Activated CD8-positive, alpha-beta memory T cell treated with anti-CD3 and anti-CD28 coated beads for 1 hour (primary cell): ENCODE results near the gene AHRR.
"Not testable (repeated sequence)": the region's sequence is repeated elsewhere in the genome, so short reads cannot be mapped to it uniquely, and the experiment has no call there.

Source experiments
- DNase-seq, 2 donors: peaks; one replicate each; pipeline ENCODE4 v3.0.0-alpha.2; 2020; ENCODE audit warnings: low read depth in 1 of 2; ENCODE audit errors: extremely low read depth in 1 of 2

Gene AHRR

GRCh38 chr5:375921-376798, 54.6 kb downstream of the AHRR start:
- no peak for DNase-seq

- no peak for DNase-seq
Measured at GRCh38 chr5:376799-377325, 55.3 kb downstream of the AHRR start.

- no peak for DNase-seq
Measured at GRCh38 chr5:377326-377981, 55.9 kb downstream of the AHRR start.

GRCh38 chr5:378301-378891, 56.9 kb downstream of the AHRR start:
- no peak for DNase-seq

- no peak for DNase-seq
Measured at GRCh38 chr5:378976-379742, 57.6 kb downstream of the AHRR start.

GRCh38 chr5:380701-381309, 59.3 kb downstream of the AHRR start:
- no peak for DNase-seq

GRCh38 chr5:383066-383465, 61.6 kb downstream of the AHRR start:
- no peak for DNase-seq

- no peak for DNase-seq
Measured at GRCh38 chr5:383621-384020, 62.1 kb downstream of the AHRR start.

GRCh38 chr5:384576-384975, 63.1 kb downstream of the AHRR start:
- not testable (repeated sequence) for DNase-seq

GRCh38 chr5:385321-385720, 63.8 kb downstream of the AHRR start:
- DNase-seq: no peak

GRCh38 chr5:386432-387341, 65.2 kb downstream of the AHRR start:
- DNase-seq: no peak

GRCh38 chr5:387491-388265, 66.2 kb downstream of the AHRR start:
- no peak for DNase-seq

GRCh38 chr5:388266-389196, 67.0 kb downstream of the AHRR start:
- no peak for DNase-seq

GRCh38 chr5:389197-389821, 67.8 kb downstream of the AHRR start:
- no peak for DNase-seq

GRCh38 chr5:389891-390622, 68.5 kb downstream of the AHRR start:
- DNase-seq: no peak
